HFF-Myc (cell line): Measurements from ENCODE around the gene TLK1.
"Not testable (repeated sequence)": the region's sequence is repeated elsewhere in the genome, so short reads cannot be mapped to it uniquely, and the experiment has no call there.

Experiments used
- DNase-seq: peaks from one replicate; pipeline ENCODE4 v3.0.0-alpha.2; 2011; ENCODE audit warnings: low read depth; ENCODE audit errors: extremely low read depth
- H3K4me3 ChIP-seq: replicated peaks from 2 replicates; pipeline ENCODE4 v1.5.1; 2011; ENCODE audit warnings: low read depth, mild to moderate bottlenecking, control low read depth, low read length
- TF ChIP-seq, protein P1 (sequence below): IDR thresholded peaks from 2 replicates; pipeline ENCODE4 v1.5.1; 2012; ENCODE audit warnings: mild to moderate bottlenecking, low read depth, low read length, control low read depth; ENCODE audit errors: missing control alignments

TLK1 gene

DNA sequence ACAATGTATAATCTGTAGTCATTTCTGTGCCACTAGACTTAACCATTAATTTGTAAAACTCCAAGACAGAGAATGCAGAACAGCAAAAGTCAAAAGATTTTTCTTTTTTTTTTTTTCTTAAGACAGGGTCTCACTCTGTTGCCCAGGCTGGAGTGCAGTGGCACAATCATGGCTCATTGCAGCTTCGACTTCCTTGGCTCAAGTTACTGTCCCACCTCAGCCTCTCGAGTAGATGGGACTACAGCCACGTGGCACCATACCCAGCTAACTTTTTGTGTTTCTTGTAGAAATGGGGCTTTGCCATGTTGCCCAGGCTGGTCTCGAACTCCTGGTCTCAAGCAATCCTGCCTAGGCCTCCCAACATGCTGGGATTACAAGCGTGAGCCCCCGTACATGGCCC, 80.1 kb downstream of the TLK1 start:
- TF ChIP-seq, protein P1, sequence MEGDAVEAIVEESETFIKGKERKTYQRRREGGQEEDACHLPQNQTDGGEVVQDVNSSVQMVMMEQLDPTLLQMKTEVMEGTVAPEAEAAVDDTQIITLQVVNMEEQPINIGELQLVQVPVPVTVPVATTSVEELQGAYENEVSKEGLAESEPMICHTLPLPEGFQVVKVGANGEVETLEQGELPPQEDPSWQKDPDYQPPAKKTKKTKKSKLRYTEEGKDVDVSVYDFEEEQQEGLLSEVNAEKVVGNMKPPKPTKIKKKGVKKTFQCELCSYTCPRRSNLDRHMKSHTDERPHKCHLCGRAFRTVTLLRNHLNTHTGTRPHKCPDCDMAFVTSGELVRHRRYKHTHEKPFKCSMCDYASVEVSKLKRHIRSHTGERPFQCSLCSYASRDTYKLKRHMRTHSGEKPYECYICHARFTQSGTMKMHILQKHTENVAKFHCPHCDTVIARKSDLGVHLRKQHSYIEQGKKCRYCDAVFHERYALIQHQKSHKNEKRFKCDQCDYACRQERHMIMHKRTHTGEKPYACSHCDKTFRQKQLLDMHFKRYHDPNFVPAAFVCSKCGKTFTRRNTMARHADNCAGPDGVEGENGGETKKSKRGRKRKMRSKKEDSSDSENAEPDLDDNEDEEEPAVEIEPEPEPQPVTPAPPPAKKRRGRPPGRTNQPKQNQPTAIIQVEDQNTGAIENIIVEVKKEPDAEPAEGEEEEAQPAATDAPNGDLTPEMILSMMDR = no peak
- DNase-seq = no peak
- H3K4me3 ChIP-seq = no peak overlapping the region

DNA sequence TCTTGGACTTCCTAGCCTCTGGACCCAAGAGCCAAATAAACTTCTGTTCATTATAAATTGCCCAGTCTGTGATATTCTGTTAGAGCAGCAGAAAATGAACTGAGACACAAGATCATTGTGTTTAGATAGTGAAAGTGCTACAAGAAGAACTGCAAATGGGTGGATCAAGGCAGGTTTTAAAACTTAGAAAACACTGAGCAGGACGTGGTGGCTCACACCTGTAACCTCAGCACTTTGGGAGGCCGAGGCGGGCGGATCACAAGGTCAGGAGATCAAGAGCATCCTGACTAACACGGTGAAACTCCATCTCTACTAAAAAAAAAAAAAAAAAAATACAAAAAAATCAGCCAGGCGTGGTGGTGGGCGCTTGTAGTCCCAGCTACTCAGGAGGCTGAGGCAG, 84.3 kb downstream of the TLK1 start:
- DNase-seq, H3K4me3 ChIP-seq: not testable (repeated sequence)

DNA sequence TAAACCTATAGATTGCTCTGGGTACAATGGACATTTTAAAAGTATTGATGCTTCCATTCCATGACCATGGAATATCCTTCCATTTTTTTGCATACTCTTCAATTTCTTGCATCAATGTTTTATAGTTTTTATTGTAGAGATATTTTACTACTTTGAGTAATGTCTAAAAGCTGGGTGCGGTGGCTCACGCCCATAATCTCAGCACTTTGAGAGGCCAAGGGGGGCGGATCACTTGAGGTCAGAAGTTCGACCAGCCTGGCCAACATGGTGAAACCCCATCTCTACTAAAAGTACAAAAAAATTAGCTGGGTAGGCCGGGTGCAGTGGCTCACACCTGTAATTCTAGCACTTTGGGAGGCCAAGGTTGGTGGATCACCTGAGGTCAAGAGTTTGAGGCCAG, 88.5 kb downstream of the TLK1 start:
- TF ChIP-seq, protein P1 = no peak
- no peak overlapping the region for H3K4me3 ChIP-seq
- DNase-seq = no peak

DNA sequence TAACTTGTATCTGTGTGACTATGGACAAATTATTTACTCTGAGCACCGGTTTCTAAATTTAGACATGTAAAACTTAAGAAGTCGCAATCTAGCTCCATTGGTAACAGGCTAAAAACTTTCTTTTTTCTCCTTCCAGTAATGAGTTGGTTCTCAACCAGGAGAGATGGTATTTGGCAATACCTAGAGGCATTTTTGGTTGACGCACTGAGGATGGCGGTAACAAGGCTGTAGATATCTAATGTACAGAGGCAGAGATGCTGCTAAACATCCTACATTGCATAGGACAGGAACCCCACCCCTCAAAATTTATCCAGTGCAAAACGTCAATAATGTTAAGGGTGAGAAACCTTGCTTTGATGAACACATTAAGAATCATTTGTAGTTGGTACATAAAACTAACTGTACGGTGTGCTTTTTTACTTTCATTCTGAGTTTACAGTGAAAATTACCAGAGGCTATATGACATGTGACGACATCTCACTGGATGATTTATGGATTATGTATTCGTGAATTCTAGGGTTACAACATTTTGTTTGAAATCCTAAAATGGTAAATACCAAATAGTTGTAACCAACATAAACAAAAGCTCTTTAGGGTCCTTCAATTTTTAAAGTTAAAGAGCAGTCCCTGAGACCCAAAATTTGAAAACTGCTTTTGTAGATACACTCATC, 91.3 kb downstream of the TLK1 start:
- H3K4me3 ChIP-seq = no peak overlapping the region
- DNase-seq = no peak
- TF ChIP-seq, protein P1 = no peak

DNA sequence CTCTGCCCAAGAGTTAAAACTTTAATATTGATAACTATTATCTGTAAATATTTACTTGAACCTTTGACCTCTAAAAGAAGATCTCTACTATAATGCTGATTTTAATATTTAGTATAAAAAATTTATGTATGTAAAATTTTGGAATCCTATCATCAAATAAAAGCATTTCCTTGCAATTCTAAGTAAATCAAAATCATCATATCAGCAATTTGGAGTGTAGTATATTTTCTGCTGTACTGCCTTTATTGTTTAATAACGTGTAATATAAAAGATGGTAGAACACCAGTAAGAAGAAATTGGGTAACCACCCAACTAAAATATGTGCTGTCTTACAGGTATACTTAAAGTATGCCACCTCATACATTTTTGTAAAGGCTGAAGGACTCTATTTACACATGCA, 94.6 kb downstream of the TLK1 start:
- TF ChIP-seq, protein P1 = no peak

DNA sequence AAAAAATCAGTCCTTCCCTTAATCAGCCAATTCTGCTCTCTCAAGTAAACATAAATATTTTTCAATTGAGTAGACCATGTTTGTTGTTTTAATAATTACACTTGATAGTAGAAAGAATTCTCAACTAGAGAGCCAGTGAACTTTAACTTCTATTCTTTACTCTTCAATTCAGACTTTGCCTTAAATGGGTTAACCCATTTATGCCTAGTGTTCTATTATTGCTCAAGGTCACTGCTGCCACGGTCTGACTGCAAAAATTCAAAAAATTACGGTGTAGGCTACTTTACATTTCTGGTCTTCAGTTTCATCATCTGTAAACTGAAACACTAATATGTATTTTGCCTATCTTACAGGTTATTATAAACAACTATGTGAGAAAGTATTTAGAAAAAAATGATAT, 103.1 kb downstream of the TLK1 start:
- DNase-seq = no peak
- no peak overlapping the region for H3K4me3 ChIP-seq
- TF ChIP-seq, protein P1 = no peak

More for the DNA sequence above, 94.6 kb downstream of the TLK1 start:
- no peak overlapping the region for H3K4me3 ChIP-seq
- DNase-seq = no peak

DNA sequence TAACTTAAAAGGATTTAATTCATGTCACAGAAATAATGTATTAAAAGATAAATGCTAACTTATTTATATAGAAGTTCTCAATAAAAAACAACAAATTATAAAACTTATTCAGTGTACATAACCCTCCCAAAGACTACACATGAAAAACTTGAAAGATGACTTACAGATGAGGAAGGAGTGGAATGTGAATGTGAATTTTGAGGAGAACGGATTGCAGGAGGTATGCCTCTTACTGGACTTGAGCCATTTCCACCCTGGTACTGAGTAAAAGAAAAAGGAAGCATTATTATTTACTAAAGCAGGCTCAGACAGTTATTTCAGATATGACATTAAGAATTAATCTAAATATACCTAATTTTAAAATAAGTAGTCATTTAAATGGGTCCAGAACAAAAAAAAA, 104.4 kb downstream of the TLK1 start:
- no peak for DNase-seq
- TF ChIP-seq, protein P1 = no peak
- no peak overlapping the region for H3K4me3 ChIP-seq
